ENCODE measurements around the gene JAKMIP1.

- no peak for TF ChIP-seq YY1 (IDR thresholded peaks at IDR 0.05; ENCODE audit: insufficient read depth, insufficient read length)
- no peak for TF ChIP-seq SUZ12 (IDR thresholded peaks at IDR 0.05; ENCODE audit: extremely low read depth, insufficient read depth, insufficient read length)
- no peak for TF ChIP-seq ZNF274 (IDR thresholded peaks at IDR 0.05; ENCODE audit: low read depth, low read length)
Measured at GRCh38 chr4:6107114-6107791, 93.1 kb downstream of the JAKMIP1 start.

All from NT2/D1 (cell line).